Esophagus squamous epithelium (tissue), 4 donors: ENCODE measurements around the gene RTN4RL2.

ENCODE experiments used
- POLR2A ChIP-seq, 4 donors: fragments of 450-650 bp; IDR thresholded peaks; one replicate each; pipeline ENCODE4 v1.6.1; 2017; ENCODE audit warnings: antibody characterized with exemption in 4 of 4, mild to moderate bottlenecking in 4 of 4, moderate library complexity in 3 of 4
- TF ChIP-seq, protein P1 (sequence below), 6 experiments: fragments of 450-650 bp in 4 of 6; fragments of 200-600 bp in 2 of 6; sonication (generic) in 2 of 6; IDR thresholded peaks; one replicate each; pipeline ENCODE4 v1.5.1; 2016 to 2019; ENCODE audit warnings: antibody characterized with exemption in 6 of 6, mild to moderate bottlenecking in 4 of 6, moderate library complexity in 4 of 6

DNA sequence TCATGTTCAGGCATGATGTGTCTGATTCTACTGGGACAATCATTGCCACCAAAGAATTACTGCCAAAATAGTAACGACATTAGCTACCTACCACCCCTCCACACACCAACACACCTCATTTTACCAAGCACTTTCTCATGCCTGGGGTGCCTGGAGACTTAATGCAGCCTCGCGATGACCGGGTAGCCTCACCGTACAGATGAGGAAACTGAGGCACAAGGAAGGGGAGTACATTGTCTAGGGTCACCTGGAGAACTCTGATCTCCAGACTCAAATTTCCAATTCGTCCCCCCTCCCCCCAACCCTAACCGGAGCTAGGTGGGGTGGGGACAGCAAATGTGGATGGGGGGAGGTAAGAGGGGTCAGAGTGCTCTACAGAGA lies 2.7 kb upstream of the RTN4RL2 start:
- TF ChIP-seq, protein P1, sequence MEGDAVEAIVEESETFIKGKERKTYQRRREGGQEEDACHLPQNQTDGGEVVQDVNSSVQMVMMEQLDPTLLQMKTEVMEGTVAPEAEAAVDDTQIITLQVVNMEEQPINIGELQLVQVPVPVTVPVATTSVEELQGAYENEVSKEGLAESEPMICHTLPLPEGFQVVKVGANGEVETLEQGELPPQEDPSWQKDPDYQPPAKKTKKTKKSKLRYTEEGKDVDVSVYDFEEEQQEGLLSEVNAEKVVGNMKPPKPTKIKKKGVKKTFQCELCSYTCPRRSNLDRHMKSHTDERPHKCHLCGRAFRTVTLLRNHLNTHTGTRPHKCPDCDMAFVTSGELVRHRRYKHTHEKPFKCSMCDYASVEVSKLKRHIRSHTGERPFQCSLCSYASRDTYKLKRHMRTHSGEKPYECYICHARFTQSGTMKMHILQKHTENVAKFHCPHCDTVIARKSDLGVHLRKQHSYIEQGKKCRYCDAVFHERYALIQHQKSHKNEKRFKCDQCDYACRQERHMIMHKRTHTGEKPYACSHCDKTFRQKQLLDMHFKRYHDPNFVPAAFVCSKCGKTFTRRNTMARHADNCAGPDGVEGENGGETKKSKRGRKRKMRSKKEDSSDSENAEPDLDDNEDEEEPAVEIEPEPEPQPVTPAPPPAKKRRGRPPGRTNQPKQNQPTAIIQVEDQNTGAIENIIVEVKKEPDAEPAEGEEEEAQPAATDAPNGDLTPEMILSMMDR (IDR thresholded peaks at IDR 0.05): no peak
- TF ChIP-seq POLR2A (IDR thresholded peaks at IDR 0.05): no peak
